ENCODE measurements around the gene FARSA. TPM values are rescaled to one million over a fixed set of nuclear protein-coding genes. Genes with fewer than 3 reads are reported as not detected.

Gene FARSA
- total RNA-seq, 1 donor from 2014 or later = 165 TPM

DNA sequence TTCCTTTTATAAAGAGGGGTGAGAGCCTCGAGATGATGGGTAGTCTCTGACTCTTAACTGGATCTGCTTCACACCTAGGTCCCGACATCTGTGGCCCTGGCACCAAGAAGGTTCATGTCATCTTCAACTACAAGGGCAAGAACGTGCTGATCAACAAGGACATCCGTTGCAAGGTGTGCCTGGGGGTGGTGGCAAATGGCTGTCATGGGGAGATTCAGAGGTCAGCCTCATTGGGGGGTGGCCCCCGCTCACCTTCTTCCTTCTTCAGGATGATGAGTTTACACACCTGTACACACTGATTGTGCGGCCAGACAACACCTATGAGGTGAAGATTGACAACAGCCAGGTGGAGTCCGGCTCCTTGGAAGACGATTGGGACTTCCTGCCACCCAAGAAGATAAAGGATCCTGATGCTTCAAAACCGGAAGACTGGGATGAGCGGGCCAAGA lies 6.5 kb upstream of the FARSA start:
- no peaks in the 10 kb centered on the region for H3K9me3 Mint-ChIP-seq
- no peaks in the 10 kb centered on the region for H3K27me3 Mint-ChIP-seq (ENCODE audit: low read depth)
- H3K27ac Mint-ChIP-seq = peak overlapping the region; percentile 84
- no peak for DNase-seq (ENCODE audit: low spot score)
- intact Hi-C loops (cut with micrococcal nuclease) = loop anchor here (2.0 to 5.0 kb wide), 3 partner anchors 49 to 211 kb away; partner anchors contain the start of genes GCDH, IER2, JUNB and STX10
- peaks cover 67% of the 10 kb centered on the region for H3K36me3 Mint-ChIP-seq (ENCODE audit: low read depth)
- H3K4me3 Mint-ChIP-seq (ENCODE audit: low read depth) = peak overlapping the region; percentile 99
- H3K4me1 Mint-ChIP-seq (ENCODE audit: low read depth) = peaks cover 55% of the 10 kb centered on the region

GRCh38 chr19:12938779-12939601 lies 5.5 kb upstream of the FARSA start:
- Mint-ChIP-seq H3K9me3 (no peaks in the 10 kb centered on the region), H3K4me3 (ENCODE audit: low read depth) (peak overlapping the region; percentile 99), H3K36me3 (ENCODE audit: low read depth) (peaks cover 57% of the 10 kb centered on the region), H3K4me1 (ENCODE audit: low read depth) (peaks cover 48% of the 10 kb centered on the region), H3K27me3 (ENCODE audit: low read depth) (no peaks in the 10 kb centered on the region), H3K27ac (peak overlapping the region; percentile 84)
- intact Hi-C loops (cut with micrococcal nuclease) = loop anchor here (1.0 to 5.0 kb wide), 4 partner anchors 48 to 212 kb away; partner anchors contain the start of genes GCDH, GET3, IER2 and JUNB
- peak; percentile 33 for DNase-seq (ENCODE audit: low spot score)

DNA sequence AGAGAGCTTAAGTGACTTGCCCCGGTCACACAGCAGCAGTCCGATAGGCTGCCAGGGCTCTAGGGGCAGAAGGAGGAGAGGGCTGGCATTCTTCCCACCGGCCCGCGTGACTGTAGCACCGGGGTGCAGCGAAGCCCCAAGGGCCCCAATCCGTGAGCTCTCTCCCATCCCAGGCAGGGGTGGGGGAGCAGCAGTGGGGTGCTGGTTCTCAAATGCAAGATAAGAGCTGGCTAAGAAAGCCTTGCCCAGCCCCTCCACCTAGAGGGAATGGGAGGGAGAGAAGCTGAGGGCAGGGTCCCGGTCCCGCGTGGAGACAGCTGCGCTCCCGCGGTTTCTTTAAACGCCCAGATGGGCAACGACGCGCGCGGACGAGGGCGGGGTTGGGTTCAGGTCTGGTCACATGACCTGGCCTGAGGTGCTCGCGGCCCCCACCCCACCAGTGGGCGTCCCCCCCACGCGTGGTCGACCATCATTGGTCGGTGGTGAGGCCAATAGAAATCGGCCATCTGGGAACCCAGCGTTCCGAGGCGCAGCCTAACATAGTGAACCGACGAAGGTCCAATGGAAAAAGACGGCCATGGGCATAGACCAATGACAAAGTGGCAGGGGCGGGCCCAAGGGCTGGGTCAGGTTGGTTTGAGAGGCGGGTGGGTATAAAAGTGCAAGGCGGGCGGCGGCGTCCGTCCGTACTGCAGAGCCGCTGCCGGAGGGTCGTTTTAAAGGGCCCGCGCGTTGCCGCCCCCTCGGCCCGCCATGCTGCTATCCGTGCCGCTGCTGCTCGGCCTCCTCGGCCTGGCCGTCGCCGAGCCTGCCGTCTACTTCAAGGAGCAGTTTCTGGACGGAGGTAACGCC lies 4.6 kb upstream of the FARSA start, which contains the start of gene CALR:
Gene CALR (plus strand): TSS at position 683 of the 852 bp plus-strand sequence. CDS start 71 bp downstream, at position 754.
- Mint-ChIP-seq H3K4me1 (ENCODE audit: low read depth) (peaks cover 44% of the 10 kb centered on the region), H3K27me3 (ENCODE audit: low read depth) (no peaks in the 10 kb centered on the region), H3K4me3 (ENCODE audit: low read depth) (peak within 1 kb of the TSS; percentile 99), H3K9me3 (no peaks in the 10 kb centered on the region), H3K36me3 (ENCODE audit: low read depth) (peaks cover 54% of the 10 kb centered on the region), H3K27ac (peak within 1 kb of the TSS; percentile 84)
- intact Hi-C loops (cut with micrococcal nuclease) = loop anchor here (1.0 to 5.0 kb wide), 4 partner anchors 47 to 213 kb away; partner anchors contain the start of genes GCDH, GET3, IER2 and JUNB
- DNase-seq (ENCODE audit: low spot score) = peak; percentile 99

DNA sequence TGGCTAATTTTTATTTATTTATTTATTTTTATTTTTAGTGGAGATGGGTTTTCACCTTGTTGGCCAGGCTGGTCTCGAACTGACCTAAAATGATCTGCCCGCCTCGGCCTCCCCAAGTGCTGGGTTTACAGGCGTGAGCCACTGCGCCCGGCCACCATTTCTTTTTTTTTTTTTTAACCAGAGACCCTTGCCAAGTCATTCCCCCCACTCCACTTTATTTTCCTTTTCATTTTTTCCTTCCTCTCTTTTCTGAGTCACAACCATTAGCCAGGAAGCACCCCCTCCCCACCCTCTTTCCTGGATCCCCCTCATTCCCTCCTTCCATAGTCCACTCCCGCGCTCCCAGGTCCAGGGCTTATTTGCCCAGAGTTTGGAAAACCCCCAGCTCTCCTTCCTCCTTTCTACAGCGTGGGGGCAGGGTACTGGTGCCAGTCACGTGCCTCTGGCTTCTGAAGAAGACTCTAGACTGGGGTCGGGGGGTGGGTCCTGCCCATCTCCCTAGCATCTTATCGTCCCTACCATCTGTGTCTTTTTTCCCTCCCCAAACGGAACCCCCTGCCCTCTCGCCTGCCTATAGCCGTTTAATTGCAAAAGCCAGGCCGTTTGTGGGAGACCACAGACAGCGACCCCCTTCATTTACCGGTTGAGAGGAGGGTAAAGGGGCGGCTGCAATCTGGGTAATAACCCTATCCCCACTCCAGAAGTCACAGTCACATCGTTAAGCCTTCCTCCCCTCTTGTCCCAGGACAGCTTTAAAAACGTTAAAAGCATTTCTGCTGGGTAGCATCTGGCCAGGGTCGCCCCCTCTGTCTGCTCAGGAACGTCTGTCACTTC lies 3.8 kb upstream of the FARSA start:
- intact Hi-C loops (cut with micrococcal nuclease) = loop anchor here (5.0 kb wide), 1 partner anchor 145 kb away; the partner anchor contains the start of gene JUNB
- no peak for DNase-seq (ENCODE audit: low spot score)
- peaks cover 52% of the 10 kb centered on the region for H3K4me1 Mint-ChIP-seq (ENCODE audit: low read depth)
- no peaks in the 10 kb centered on the region for H3K9me3 Mint-ChIP-seq
- H3K36me3 Mint-ChIP-seq (ENCODE audit: low read depth) = peaks cover 54% of the 10 kb centered on the region
- peak overlapping the region; percentile 99 for H3K4me3 Mint-ChIP-seq (ENCODE audit: low read depth)
- no peaks in the 10 kb centered on the region for H3K27me3 Mint-ChIP-seq (ENCODE audit: low read depth)
- peak overlapping the region; percentile 84 for H3K27ac Mint-ChIP-seq

DNA sequence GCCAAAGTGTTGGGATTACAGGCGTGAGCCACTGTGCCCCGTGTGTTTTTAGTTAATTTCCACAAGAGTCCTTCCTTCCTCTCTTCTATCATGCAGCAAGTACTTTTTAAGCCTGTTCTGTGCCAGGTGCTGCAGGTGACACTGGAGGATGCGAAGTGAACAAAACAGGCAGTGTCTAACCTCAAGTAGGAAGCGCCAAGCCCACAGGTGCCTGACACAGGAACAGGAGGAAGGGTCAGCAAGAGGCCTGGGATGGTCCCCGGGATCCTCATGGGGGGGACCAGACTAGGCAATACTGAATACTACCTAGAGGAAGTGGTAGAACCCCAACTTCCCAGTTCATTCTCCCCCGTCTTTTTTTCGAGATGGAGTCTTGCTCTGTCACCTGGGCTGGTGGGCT lies 3.1 kb upstream of the FARSA start:
- intact Hi-C loops (cut with micrococcal nuclease) = loop anchor here (5.0 kb wide), 1 partner anchor 144 kb away; the partner anchor contains the start of gene JUNB
- Mint-ChIP-seq H3K27ac (peak overlapping the region; percentile 11), H3K36me3 (ENCODE audit: low read depth) (peaks cover 51% of the 10 kb centered on the region), H3K27me3 (ENCODE audit: low read depth) (no peaks in the 10 kb centered on the region), H3K4me3 (ENCODE audit: low read depth) (peak overlapping the region; percentile 6), H3K9me3 (no peaks in the 10 kb centered on the region), H3K4me1 (ENCODE audit: low read depth) (peaks cover 52% of the 10 kb centered on the region)
- DNase-seq (ENCODE audit: low spot score) = no peak

DNA sequence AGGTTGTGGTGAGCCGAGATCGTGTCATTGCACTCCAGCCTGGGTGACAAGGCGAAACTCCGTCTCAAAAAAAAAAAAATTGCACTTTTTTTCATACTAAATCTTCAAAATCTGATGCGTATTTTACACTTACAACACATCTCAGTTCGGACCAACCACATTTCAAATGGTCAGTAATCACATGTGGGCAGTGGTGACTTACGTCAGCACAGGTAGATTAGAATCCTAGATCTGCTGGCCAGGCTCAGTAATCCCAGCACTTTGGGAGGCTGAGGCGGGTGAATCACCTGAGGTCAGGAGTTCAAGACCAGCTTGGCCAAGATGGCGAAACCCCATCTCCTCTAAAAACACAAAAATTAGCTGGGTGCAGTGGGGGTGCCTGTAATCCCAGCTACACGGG lies 1.6 kb upstream of the FARSA start:
- Mint-ChIP-seq H3K27me3 (ENCODE audit: low read depth) (no peaks in the 10 kb centered on the region), H3K36me3 (ENCODE audit: low read depth) (peaks cover 44% of the 10 kb centered on the region), H3K4me3 (ENCODE audit: low read depth) (no peak overlapping the region), H3K4me1 (ENCODE audit: low read depth) (peaks cover 45% of the 10 kb centered on the region), H3K9me3 (no peaks in the 10 kb centered on the region), H3K27ac (no peak overlapping the region)
- no peak for DNase-seq (ENCODE audit: low spot score)
- intact Hi-C loops (cut with micrococcal nuclease) = loop anchor here (5.0 kb wide), 1 partner anchor 143 kb away; the partner anchor contains the start of gene JUNB

GRCh38 chr19:12932392-12933286 lies 872 bp downstream of the FARSA start:
- H3K4me1 Mint-ChIP-seq (ENCODE audit: low read depth) = peaks cover 30% of the 10 kb centered on the region
- no peaks in the 10 kb centered on the region for H3K27me3 Mint-ChIP-seq (ENCODE audit: low read depth)
- H3K9me3 Mint-ChIP-seq = no peaks in the 10 kb centered on the region
- intact Hi-C loops (cut with micrococcal nuclease) = loop anchor here (1.0 to 2.0 kb wide), 2 partner anchors 13 to 14 kb away; partner anchors contain the start of genes RAD23A and SYCE2
- H3K4me3 Mint-ChIP-seq (ENCODE audit: low read depth) = peak overlapping the region; percentile 99
- no peak for DNase-seq (ENCODE audit: low spot score)
- H3K27ac Mint-ChIP-seq = peak overlapping the region; percentile 93
- peaks cover 45% of the 10 kb centered on the region for H3K36me3 Mint-ChIP-seq (ENCODE audit: low read depth)

GRCh38 chr19:12930002-12930645 lies 3.4 kb downstream of the FARSA start:
- no peak overlapping the region for H3K4me3 Mint-ChIP-seq (ENCODE audit: low read depth)
- H3K27me3 Mint-ChIP-seq (ENCODE audit: low read depth) = no peaks in the 10 kb centered on the region
- H3K27ac Mint-ChIP-seq = no peak overlapping the region
- intact Hi-C loops (cut with micrococcal nuclease) = no loop called here
- no peak for DNase-seq (ENCODE audit: low spot score)
- peaks cover 59% of the 10 kb centered on the region for H3K36me3 Mint-ChIP-seq (ENCODE audit: low read depth)
- H3K9me3 Mint-ChIP-seq = no peaks in the 10 kb centered on the region
- H3K4me1 Mint-ChIP-seq (ENCODE audit: low read depth) = peaks cover 17% of the 10 kb centered on the region

DNA sequence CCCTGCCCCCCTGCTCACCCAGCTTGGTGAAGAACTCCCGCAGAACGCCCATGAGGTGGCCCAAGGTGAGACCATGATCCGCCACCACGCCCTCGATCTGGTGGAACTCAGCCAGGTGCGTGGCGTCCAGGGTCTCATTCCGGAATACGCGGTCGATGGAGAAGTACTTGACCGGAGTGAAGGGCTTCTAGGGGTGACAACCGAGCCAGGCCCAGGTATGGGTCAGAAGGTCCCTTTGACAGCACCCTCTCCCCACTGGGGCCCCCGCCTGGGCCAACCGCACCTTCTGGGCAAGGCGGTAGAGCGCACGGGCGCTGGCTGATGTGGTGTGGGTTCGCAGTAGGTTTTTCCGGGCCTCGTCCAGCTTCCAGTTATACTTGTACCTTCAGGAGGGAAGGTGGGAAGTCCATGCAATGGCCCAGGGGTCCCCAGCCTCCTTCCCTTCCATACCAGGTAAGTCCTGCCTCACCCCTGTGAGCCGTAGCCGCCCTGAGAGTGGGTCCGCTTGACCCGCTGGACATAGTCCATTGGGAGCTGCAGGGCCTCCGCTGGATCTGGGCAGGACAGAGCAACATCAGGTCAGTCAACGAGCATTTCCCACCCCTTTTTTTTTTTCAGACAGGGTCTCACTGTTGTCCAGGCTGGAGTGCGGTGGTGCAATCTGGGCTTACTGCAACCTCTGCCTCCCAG lies 8.7 kb downstream of the FARSA start:
- H3K4me3 Mint-ChIP-seq (ENCODE audit: low read depth) = no peak overlapping the region
- H3K27ac Mint-ChIP-seq = no peak overlapping the region
- H3K9me3 Mint-ChIP-seq = no peaks in the 10 kb centered on the region
- H3K36me3 Mint-ChIP-seq (ENCODE audit: low read depth) = peaks cover 69% of the 10 kb centered on the region
- H3K4me1 Mint-ChIP-seq (ENCODE audit: low read depth) = peaks cover 4% of the 10 kb centered on the region
- no peaks in the 10 kb centered on the region for H3K27me3 Mint-ChIP-seq (ENCODE audit: low read depth)
- intact Hi-C loops (cut with micrococcal nuclease) = no loop called here
- DNase-seq (ENCODE audit: low spot score) = no peak

DNA sequence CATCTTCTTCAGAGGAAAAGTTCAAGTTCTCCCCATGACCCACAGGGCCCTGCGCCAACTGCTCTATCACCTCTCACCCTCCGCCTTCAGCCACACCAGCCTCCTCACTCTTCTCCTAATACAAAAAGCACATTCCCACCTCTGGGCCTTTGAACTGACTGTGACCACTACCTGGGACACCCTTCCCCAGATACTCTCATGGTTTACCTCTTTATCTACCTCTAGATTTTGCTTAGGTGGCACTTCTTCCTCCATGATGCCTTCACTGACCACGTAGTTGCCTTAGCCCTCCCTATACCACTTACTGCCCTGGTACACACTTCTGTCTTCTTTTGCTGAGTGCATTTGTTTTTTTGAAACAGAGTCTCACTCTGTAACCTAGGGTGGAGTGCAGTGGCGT lies 10.6 kb downstream of the FARSA start:
- intact Hi-C loops (cut with micrococcal nuclease) = no loop called here
- Mint-ChIP-seq H3K27ac (no peak overlapping the region), H3K4me3 (ENCODE audit: low read depth) (no peak overlapping the region), H3K9me3 (no peaks in the 10 kb centered on the region), H3K36me3 (ENCODE audit: low read depth) (peaks cover 58% of the 10 kb centered on the region), H3K4me1 (ENCODE audit: low read depth) (peaks cover 7% of the 10 kb centered on the region), H3K27me3 (ENCODE audit: low read depth) (no peaks in the 10 kb centered on the region)
- DNase-seq (ENCODE audit: low spot score) = no peak
